ENCODE data around the gene PRR19.
A peak's percentile ranks its signal among the peaks of the same experiment; 100 is the strongest.

Gene PRR19, protein sequence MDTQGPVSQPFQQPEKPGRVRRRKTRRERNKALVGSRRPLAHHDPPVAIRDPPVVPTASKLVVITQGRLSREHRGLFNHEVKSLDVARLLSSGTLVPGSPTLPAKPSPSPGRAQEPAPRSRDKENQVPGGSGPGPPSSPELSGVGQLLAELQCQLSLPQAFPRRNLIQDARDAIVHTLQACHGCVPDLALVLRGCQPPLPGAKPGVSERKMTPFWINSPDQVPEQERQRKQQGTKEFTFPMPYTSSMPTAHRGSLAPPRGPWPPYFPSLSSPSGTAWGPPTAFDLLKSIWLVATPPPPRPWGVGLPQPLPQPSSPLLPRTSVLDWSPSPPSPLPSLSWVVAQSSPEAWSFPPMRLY

DNA sequence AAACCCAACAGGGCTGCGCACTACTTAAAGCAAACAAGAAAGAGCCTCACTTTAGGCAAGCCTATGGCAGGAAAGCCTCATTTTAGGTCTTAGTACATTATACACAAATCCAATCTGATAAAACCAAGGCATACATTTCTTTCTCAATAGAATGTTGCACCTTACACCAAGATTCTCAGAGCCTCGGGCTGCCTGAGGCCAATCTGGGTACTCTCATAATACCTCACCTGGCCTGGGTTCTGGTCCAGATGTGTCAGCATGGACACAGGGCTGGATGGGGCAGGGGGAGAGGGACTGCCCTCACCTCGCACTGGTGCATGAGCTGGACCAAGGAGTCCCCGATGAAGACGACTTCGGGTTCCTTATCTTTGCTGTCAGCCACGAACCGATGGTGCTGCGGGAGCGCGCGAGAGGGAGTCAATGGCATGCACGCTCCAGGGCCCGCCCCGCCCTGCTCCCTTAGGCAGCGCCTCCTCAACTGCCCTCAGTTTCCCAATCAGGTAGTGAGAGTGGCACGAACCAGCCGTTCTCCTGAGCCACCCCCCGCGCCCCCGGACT, at the start of gene PRR19:
Gene PRR19 (plus strand): TSS at position 487 of the 558 bp plus-strand sequence. CDS start 7,453 bp downstream, outside the sequence.
- TF ChIP-seq, protein P1, sequence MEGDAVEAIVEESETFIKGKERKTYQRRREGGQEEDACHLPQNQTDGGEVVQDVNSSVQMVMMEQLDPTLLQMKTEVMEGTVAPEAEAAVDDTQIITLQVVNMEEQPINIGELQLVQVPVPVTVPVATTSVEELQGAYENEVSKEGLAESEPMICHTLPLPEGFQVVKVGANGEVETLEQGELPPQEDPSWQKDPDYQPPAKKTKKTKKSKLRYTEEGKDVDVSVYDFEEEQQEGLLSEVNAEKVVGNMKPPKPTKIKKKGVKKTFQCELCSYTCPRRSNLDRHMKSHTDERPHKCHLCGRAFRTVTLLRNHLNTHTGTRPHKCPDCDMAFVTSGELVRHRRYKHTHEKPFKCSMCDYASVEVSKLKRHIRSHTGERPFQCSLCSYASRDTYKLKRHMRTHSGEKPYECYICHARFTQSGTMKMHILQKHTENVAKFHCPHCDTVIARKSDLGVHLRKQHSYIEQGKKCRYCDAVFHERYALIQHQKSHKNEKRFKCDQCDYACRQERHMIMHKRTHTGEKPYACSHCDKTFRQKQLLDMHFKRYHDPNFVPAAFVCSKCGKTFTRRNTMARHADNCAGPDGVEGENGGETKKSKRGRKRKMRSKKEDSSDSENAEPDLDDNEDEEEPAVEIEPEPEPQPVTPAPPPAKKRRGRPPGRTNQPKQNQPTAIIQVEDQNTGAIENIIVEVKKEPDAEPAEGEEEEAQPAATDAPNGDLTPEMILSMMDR (conservative IDR thresholded peaks at IDR 0.05; ENCODE audit: low read depth, low read length), result no peak
- peak within 1 kb of the TSS; percentile 85 for H3K4me3 ChIP-seq (ENCODE audit: low read length)
- DNase-seq (ENCODE audit: low read depth), result no peak

DNA sequence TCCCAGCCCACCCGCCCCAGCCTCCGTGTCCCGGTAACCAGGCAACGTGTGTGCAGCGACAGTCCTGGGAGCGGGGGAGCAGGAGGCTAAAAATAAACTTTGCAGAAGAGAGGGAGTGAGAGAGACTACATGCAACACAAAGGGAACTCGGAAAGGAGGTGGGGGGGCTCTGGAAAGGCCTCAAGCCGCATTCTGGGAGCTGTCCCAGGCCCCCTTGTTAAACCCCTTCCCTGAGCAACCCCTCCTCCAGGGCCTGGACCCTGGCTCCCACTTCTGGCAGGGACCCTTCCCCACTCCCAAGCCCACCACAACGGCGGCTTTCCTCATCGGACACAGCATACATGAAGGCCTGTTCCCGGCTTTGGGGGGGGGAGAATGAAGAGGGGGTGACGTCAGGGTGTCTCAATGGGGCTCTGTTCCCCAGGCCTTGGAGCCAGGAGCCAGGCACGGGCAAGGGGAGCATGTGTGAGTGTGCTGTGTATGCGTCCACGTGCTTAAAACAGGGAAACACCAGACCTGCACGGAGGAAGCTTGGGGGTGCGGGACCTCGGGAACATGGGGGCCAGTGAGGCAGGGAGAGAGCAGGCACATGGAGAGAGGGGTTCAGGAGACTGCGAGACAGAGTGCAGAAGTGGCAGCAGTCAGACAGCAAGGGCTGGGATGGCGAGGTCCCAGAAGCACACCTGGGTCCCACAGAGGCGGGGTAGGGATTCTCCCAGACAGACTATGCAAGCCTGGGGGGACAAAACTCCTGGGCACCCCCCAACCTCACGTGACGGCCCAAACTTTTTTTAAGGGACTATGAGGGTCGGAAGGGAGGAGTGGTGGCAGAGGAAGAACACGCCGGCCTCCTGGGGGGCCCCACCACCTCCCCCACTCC, 49.3 kb upstream of the PRR19 start:
- H3K4me3 ChIP-seq (ENCODE audit: low read length), result peak overlapping the region; percentile 85
- TF ChIP-seq, protein P1 (conservative IDR thresholded peaks at IDR 0.05; ENCODE audit: low read depth, low read length), result no peak
- DNase-seq (ENCODE audit: low read depth), result no peak

DNA sequence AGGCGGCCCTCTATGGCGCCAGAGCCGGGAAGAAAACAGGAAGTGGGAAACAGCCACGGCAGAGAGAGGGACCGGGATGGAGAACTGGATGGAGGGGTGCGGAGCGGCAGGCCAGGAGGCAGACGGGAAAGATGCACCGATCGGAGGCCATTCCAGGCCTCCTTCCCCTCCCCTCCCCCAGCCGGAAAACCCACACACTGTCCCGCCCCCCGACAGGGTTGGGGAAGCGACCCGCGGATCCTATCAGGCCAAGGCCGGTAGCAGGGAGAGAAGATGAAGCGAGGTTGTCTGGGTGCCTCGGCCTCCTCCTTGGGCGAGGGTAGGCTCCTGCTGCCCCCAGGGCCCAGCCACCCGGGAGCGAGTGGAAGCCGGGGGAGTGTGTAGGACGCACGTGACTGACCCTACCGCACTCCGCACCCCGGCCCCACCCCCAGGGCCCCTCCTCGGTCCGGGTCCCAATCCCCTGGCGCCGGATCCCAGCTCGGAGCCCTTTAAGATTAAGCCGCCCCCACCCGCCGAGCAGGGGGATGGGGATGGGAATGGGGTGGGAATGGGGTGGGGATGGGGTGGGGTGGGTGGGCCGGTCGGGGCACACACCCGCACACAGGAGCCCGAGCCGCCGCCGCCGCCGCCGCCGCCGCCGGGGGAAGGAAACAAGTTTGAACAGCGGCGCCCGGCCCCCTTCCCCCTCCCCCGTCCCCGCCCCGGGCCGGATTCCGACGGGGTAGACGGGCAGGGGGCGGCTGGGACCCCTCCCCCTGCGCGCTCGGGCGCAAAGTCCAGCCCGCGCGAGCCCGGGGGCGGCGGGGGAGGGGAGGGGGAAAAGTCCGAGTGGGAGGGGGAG, 48.5 kb upstream of the PRR19 start:
- TF ChIP-seq, protein P1 (conservative IDR thresholded peaks at IDR 0.05; ENCODE audit: low read depth, low read length), result no peak
- H3K4me3 ChIP-seq (ENCODE audit: low read length), result peak overlapping the region; percentile 96
- DNase-seq (ENCODE audit: low read depth), result no peak

DNA sequence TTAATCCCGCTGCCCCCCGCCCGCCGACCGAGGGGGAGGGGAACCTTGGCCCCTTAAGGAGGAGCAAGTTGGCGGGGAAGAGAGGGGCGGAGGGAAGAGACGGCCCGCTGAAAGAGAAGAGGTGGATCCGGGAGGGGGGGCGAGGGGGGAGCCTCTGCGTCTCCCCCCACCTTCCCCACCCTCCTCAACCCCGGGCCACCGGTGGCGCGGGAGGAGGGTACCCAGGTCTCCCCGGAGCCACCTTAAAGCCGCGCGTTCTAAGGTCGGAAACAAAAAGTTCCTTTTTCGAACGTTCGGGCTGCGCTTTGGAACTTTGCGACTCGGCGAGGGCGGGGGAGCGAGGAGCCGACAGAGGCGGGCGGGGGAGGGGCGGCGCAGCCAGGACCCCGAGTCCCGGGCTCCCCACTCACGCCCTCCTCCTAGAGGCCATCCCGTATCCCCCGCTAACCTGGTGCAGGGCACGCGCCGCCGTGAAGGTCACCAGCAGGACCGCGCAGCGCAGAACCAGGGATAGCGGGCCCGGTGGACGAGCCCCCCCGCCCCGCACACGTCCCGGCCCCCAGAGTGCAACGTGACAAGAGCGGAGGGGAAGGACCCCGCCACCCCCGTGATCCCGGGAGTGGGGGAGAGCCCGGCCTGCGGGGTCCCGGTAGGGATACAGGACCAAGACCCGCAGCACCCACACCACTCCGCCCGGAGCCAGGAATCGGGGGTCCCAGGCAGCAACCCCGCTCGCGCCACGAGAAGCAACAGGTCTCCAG, 47.7 kb upstream of the PRR19 start:
- TF ChIP-seq, protein P1 (conservative IDR thresholded peaks at IDR 0.05; ENCODE audit: low read depth, low read length), result no peak
- DNase-seq (ENCODE audit: low read depth), result no peak

DNA sequence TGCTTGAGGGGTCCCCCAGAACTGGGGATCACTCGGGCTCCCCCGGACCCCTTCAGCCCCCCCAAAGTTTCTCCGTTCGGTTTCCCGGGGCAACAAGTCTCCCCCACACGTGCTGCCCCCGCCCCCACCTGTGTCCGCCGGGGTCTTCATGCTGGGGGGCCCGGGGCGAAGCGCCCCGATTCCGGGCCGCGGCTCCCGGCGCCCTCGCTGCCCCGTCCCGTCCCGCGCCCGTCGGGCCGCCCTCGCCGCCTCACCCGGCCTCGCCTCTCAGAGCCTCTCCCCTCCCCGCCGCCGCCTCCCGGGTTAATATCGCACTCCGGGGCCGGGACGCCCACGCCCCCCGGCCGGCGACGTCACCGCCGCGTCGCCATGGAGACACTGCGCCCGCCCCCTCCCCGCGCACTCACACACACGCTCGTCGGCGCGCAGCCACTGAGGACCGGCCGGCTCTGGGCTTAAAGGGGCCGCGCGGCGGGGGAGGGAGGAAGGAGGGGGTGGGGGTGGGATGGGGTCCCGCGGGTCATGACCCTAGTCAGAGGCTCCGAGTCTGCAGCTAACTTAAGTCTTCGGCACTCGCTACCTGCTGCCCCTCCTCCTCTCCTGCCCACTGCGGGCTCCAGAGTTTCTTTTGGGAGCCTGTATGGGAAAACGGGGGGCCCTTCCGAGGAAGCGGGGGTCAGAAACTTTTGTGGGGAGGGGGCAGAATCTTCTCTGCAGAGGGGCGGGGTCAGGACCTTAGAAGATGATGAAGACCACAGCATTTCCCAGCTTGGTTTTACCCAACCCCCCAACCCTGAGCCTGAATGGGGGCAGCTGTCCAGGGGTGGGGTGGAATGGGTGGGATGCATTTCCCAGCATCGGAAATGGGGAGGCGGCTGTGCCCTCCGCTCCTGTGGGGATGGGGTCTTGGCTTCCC, 46.8 kb upstream of the PRR19 start, which contains the start of gene ERF:
Gene ERF (minus strand): TSS at position 279 of the 916 bp plus-strand sequence. CDS start 129 bp downstream, at position 150.
- TF ChIP-seq, protein P1 (conservative IDR thresholded peaks at IDR 0.05; ENCODE audit: low read depth, low read length), result no peak
- peak within 1 kb of the TSS; percentile 96 for H3K4me3 ChIP-seq (ENCODE audit: low read length)
- DNase-seq (ENCODE audit: low read depth), result no peak

More for the DNA sequence above, 47.7 kb upstream of the PRR19 start:
- H3K4me3 ChIP-seq (ENCODE audit: low read length), result peak overlapping the region; percentile 96

Measured in retinal pigment epithelial cell (primary cell).